NK-92 (cell line): ENCODE results near the gene A4GALT.

Experiments used
- DNase-seq: peaks from one replicate; lab custom pipeline; 2025; ENCODE audit not compliant: unreplicated experiment; lab: John Stamatoyannopoulos, UW

The A4GALT gene

GRCh38 chr22:42653999-42654398 is 66.7 kb downstream of the A4GALT start:
- DNase-seq: no peak

DNA sequence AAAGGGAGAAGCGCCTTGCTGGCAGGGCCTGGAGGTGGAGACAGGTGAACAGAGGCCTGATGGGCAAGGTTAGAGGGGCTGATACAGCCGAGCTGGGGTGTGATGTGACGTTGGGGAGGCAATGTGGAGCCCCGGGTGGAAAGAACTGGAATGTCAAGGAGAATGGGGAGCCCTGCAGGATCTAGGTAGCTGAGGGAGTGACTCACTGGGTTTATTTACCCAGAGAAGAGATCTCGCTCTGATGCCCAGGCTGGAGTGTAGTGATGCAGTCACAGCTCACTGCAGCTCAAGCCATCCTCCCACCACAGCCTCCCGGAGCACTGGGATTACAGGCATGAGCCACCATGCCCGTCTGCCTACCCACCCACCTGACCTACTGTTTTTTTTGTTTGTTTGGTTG is 69.5 kb downstream of the A4GALT start:
- DNase-seq: no peak

DNA sequence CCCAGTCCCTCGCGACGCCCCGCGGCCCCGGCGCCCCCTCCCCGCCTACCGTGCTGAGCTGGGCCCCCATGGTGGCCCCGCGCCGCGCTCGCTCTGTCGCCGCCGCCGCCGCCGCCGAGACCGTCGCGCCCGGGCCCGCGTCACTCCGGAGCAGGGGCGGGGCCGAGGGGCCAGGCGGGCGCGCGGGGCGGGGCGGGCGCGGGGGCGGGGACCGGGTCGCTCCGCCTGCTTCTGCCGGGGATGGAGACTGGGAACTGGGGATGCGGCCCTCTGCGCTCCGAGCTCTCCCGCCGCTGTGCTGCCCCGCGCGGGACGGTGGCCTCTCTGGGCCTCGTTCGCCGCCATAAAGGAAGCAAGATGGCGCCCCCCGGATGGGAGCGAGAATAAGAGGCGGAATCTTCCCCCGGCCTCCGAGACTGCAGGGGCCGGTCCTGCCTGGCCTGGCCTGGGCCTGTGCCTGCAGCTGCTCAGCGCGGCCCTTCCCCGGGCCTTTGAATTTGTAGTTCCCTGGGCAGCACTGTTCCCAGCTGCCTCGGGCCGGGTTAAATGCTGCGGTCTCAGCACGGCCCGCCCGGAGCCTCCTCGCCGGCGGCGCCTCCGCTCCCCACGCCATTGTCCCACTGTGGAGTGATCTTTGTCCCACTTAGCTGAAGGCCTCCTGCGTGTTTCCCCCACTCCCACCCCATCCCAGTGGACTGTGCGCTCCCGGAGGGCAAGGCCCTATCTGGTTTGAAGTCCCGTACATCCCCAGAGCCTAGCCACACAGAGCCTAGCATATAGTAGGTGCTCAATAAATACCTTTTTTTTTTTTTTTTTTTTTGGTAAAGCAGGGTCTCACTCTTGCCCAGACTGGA is 71.2 kb downstream of the A4GALT start, which contains the start of gene CYB5R3:
Gene CYB5R3, minus strand, starts transcription at position 147 of the 854 bp plus-strand sequence. Its CDS starts 77 bp downstream, at position 70.
- no peak for DNase-seq

- DNase-seq: no peak
Measured at GRCh38 chr22:42648368-42649245, 72.1 kb downstream of the A4GALT start.

- DNase-seq: no peak
Measured at GRCh38 chr22:42648017-42648367, 72.7 kb downstream of the A4GALT start.

DNA sequence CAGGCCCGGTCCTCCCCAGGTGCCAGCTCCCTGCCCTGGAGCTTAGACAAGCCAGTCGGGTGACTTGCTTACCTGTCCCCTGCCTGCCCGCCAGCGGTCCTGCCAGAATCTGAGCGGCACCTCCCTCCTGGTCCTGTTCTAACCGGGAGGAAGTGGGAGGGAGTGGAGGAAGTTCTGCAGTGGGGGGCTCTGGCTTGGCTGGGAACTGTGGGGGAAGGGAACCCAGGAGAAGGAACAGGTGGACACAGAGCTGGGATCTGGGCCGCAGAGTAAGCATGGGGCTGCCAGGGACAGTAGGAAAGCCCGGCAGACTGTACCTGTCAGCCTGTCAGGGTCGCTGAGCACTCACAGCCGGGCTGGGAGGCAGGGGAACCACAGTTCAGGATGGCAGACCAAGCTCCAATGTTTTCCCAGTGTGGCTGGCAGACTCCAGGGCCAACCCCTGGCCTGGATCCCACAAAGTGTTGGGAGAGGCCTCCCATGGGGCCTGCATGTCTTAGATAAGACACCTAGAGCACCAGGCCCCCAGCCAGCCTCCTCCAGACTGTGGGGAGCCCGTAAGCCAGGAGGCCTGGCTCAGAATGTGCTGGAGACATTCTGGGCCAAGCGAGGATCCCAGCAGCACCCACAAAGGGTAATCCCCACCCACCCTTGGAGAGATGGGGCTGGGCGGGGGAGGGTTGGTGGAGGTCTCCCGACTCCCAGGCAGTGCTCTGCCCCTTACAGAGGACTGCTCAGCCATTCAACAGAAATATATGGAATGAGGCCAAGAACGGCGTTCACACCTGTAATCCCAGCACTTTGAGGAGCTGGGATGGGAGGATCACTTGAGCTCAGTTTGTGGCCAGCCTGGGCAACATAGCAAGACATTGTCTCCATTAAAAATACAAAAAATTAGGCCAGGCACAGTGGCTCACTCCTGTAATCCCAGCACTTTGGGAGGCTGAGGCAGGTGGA is 73.8 kb downstream of the A4GALT start:
- no peak for DNase-seq

- DNase-seq: no peak
Measured at GRCh38 chr22:42645938-42646568, 74.6 kb downstream of the A4GALT start.

- no peak for DNase-seq
Measured at GRCh38 chr22:42645341-42645937, 75.2 kb downstream of the A4GALT start.

DNA sequence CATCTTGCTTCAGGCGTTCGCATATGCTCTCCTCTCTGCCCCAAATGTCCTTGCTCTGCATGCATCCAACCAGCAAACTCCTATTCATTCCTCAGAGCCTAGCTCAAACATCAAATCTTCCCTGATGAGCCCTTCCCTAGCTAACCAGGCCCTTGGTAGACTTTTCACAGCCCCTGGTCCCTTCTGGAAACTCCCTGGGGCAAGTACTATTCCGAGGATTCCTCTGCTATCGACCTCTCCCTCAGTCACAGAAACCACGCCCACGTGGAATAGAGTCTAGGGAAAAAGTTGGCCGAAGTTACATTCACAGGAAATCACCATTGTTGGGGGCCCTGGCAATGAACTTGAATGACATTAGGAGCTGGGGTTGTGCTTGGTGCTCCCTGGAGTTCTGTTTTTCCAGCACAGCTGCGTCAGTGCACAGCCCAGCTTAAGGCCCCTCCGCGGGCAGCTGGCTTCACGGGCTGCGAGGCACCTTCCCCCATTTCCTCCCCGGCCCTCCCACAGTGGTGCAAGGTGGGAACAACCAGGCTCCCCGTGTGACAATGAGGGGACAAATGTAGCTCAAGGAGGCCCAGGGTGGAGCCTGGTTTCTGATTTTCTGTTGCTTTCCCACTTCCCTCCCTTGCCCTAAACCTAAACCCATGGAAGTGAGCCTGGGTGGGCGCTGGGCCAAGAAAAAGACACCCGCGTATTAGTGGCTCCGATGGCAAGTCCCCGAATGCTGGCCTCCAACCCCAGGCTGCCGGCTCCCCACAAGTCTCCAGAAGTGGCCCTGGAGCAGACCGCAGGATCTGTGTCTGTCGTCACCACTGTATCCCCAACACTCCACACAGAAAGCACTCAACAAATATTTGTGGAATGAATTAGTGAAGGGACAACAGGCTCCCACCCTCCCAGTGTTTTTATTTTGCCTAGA is 76.0 kb downstream of the A4GALT start:
- DNase-seq: no peak

- no peak for DNase-seq
Measured at GRCh38 chr22:42643634-42644421, 76.8 kb downstream of the A4GALT start.

DNA sequence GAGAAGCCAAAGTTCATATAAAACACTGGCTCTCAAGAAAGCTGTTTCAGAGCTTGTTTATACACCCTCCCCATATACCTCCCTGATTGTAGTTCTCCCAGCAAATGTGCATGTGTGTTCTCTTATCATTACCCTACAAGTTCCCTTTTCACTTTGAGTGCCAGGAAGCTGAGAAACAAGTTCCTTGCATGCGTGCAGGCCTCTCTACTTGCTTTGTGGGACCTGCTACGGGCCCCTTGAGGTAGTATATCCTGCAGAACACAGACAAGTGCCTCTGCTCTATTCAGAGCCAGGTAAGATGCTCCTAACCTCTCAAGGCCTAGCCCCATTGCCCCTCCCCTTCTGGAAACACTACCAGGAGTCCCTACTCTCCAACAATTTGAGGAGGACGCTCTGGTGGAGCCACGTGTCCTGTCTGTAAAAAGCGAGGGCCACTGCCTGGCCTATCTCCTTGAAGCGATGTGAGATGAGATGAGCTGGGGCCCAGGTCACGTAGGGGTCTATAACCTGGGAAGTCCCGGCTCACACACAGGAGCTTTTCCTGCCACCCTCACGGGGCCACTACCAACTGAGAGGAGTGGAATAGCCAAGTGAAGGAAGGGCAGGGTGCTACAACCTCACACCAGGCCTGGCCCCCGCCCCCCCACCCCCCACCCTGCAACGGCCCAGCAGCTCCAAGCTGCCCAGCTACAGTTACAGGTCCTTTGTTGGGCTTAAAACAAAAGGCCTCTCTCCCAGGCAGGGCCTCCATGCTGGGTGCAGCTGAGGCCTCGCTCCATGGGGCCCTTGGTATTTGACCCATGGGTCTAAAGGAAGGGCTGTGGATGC is 77.7 kb downstream of the A4GALT start:
- DNase-seq: no peak
